K562 (cell line): ENCODE data around the gene SPTAN1. TPM values are rescaled to one million over a fixed set of nuclear protein-coding genes. Genes with fewer than 3 reads are reported as not detected.

Experiments
- ATAC-seq: fragments of 200-7000 bp; cut with Tn5 transposase; 3 replicates; pipeline ENCODE4 v1.9.1; 2020; ENCODE audit warnings: moderate library complexity
- BruUV-seq: library from RNA; stranded (reverse); fragments of 400-500 nt; replicated peaks from 2 replicates; lab custom pipeline; 2021; lab: Mats Ljungman, UMichigan
- CTCF ChIA-PET: fragments of 300-600 bp; formaldehyde crosslinking; extraction: SDS; loops from one replicate; lab custom pipeline; 2021; ENCODE audit warnings: low intra/inter-chr PET ratio; lab: Yijun Ruan, JAX
- POLR2A ChIA-PET: fragments of 300-600, 350-650 bp; sonication (Branson Sonifier 250); formaldehyde crosslinking; extraction: SDS; loops from one replicate; lab custom pipeline; 2021; ENCODE audit warnings: antibody characterized with exemption, inconsistent platforms; lab: Yijun Ruan, JAX
- DNase-seq, 4 experiments: peaks; one replicate each; pipeline versions ENCODE4 v3.0.0 to v3.0.0-alpha.2; 2011 to 2018; ENCODE audit warnings: low spot score in 3 of 4, mixed read lengths in 3 of 4; ENCODE audit errors: extremely low read depth in 1 of 4
- FAIRE-seq: peaks from 2 replicates; lab custom pipeline; 2011; peaks lifted over from hg19 to GRCh38; lab: Jason Lieb, UNC
- H2AFZ ChIP-seq: 2 replicates; pipeline ENCODE4 v1.6.0; 2011; ENCODE audit warnings: low read depth, low read length, control low read depth, inconsistent platforms
- H3K27ac ChIP-seq: fragments of 200-600 bp; 3 replicates; pipeline ENCODE4 v1.8.0; 2011; ENCODE audit warnings: low read depth, mild to moderate bottlenecking, control low read depth, inconsistent platforms, low read length, moderate library complexity, mixed read lengths; ENCODE audit errors: extremely low read depth
- H3K27me3 ChIP-seq, 2 experiments: fragments of 300-600 bp in 1 of 2; 2 replicates in 1 of 2; 3 replicates in 1 of 2; pipeline versions ENCODE4 v1.6.0 to v1.8.0; 2011; ENCODE audit warnings: inconsistent platforms in 2 of 2, low read length in 2 of 2, mild to moderate bottlenecking in 1 of 2, mixed read lengths in 1 of 2, moderate library complexity in 1 of 2; ENCODE audit not compliant: control insufficient read depth in 2 of 2, insufficient read depth in 2 of 2
- H3K36me3 ChIP-seq: fragments of 300-600 bp; 3 replicates; pipeline ENCODE4 v1.8.0; 2011; ENCODE audit warnings: mild to moderate bottlenecking, low read length, inconsistent platforms; ENCODE audit not compliant: control insufficient read depth, insufficient read depth
- H3K4me1 ChIP-seq, 2 experiments: fragments of 200-600 bp in 1 of 2; replicated peaks in 1 of 2; 2 replicates in 1 of 2; 3 replicates in 1 of 2; pipeline versions ENCODE4 v1.5.1 to v1.8.0; 2011; ENCODE audit warnings: inconsistent platforms in 2 of 2, low read length in 2 of 2, mild to moderate bottlenecking in 1 of 2, mixed read lengths in 1 of 2, moderate library complexity in 1 of 2; ENCODE audit not compliant: control insufficient read depth in 2 of 2, insufficient read depth in 2 of 2
- H3K4me2 ChIP-seq: 2 replicates; pipeline ENCODE4 v1.6.1; 2011; ENCODE audit warnings: low read length, control low read depth, inconsistent platforms, mixed read lengths; ENCODE audit not compliant: insufficient read depth
- H3K4me3 ChIP-seq: fragments of 200-600 bp; sonication (generic), shearing (Covaris generic); 2 replicates; pipeline ENCODE4 v1.5.1; 2016; ENCODE audit warnings: control low read depth, inconsistent platforms
- H3K79me2 ChIP-seq: fragments of 200-600 bp; 3 replicates; pipeline ENCODE4 v1.8.0; 2011; ENCODE audit warnings: low read length, inconsistent platforms; ENCODE audit not compliant: control insufficient read depth, insufficient read depth
- H3K9ac ChIP-seq, 2 experiments: 2 replicates each; pipeline versions ENCODE4 v1.6.0 to v1.6.1; 2011; ENCODE audit warnings: low read depth in 2 of 2, low read length in 2 of 2, control low read depth in 1 of 2, inconsistent platforms in 1 of 2, mild to moderate bottlenecking in 1 of 2, mixed read lengths in 1 of 2; ENCODE audit not compliant: insufficient read depth in 1 of 2
- H3K9me1 ChIP-seq: one replicate; pipeline ENCODE4 v1.6.0; 2011; ENCODE audit warnings: inconsistent platforms, mild to moderate bottlenecking, low read length, moderate library complexity; ENCODE audit not compliant: control insufficient read depth, insufficient read depth
- H3K9me3 ChIP-seq: replicated peaks from 2 replicates; pipeline ENCODE4 v1.5.1; 2011; ENCODE audit warnings: low read depth, low read length, inconsistent platforms; ENCODE audit not compliant: control insufficient read depth, insufficient read depth
- H4K20me1 ChIP-seq: replicated peaks from 2 replicates; pipeline ENCODE4 v1.6.1; 2011; ENCODE audit warnings: low read length, inconsistent platforms, mixed read lengths; ENCODE audit not compliant: control insufficient read depth, insufficient read depth
- CHD2 ChIP-seq: IDR thresholded peaks from 2 replicates; pipeline ENCODE4 v1.6.1; 2011; ENCODE audit warnings: low read depth, low read length
- NBN ChIP-seq: fragments of 450-650 bp; IDR thresholded peaks from 2 replicates; pipeline ENCODE4 v1.6.1; 2016; ENCODE audit warnings: low read depth, mild to moderate bottlenecking
- NR2C1 ChIP-seq, 2 experiments: fragments of 450-650 bp; IDR thresholded peaks; 2 replicates each; pipeline ENCODE4 v1.6.1; 2017; ENCODE audit warnings: mild to moderate bottlenecking in 2 of 2, antibody characterized with exemption in 1 of 2, inconsistent platforms in 1 of 2, missing compliant biosample characterization in 1 of 2, missing genetic modification characterization in 1 of 2
- SIN3A ChIP-seq, 2 experiments: fragments of 150-350 bp in 1 of 2; IDR thresholded peaks; 2 replicates each; pipeline ENCODE4 v1.6.1; 2011 to 2016; ENCODE audit warnings: borderline replicate concordance in 2 of 2, low read depth in 2 of 2, low read length in 2 of 2, mild to moderate bottlenecking in 2 of 2, moderate library complexity in 2 of 2; ENCODE audit not compliant: control insufficient read depth in 1 of 2
- ZNF668 ChIP-seq: fragments of 250-450 bp; sonication (Bioruptor Pico); IDR thresholded peaks from 2 replicates; pipeline ENCODE4 v1.8.0; 2022; ENCODE audit warnings: mild to moderate bottlenecking, inconsistent platforms
- ZNF717 ChIP-seq: fragments of 250-450 bp; sonication (Bioruptor Pico); IDR thresholded peaks from 2 replicates; pipeline ENCODE4 v1.5.0; 2021
- WGBS: fragments of 100-300 bp; shearing (Covaris generic); methylation state at CpG from one replicate; pipeline ENCODE4 v1.1.6; 2016; ENCODE audit warnings: low coverage, mixed read lengths; ENCODE audit not compliant: insufficient coverage; ENCODE audit errors: missing lambda C conversion rate; 5-methylcytosine and 5-hydroxymethylcytosine counted together
- in situ Hi-C: fragments of 300-500 bp; cut with MboI; formaldehyde crosslinking; loops from 4 replicates; pipeline ENCODE4 v1.15.0; 2018; ENCODE audit warnings: inconsistent platforms, mixed read lengths
- intact Hi-C: fragments of 100-400 bp; cut with micrococcal nuclease; formaldehyde crosslinking; loops from 2 replicates; pipeline ENCODE4 v1.14.2; 2022
- polyA plus RNA-seq, 8 experiments: library from polyadenylated mRNA; depleted of rRNA in 4 of 8; stranded (reverse) in 5 of 8; unstranded in 3 of 8; fragments of >200 nt; fragmentation: Nextera tagmentation in 2 of 8; fragmentation: Illumina TruSeq in 1 of 8; extraction: Ambion mirVana in 2 of 8; extraction: Trizol in 1 of 8; gene quantifications; 2 replicates each; pipeline versions ENCODE4 v1.2.1 to v1.2.3, GENCODE V29; 2011 to 2014; ENCODE audit warnings: inconsistent platforms in 1 of 8, missing spikeins in 1 of 8
- total RNA-seq, 7 experiments: library from RNA; depleted of rRNA in 6 of 7; stranded (reverse); fragments of >200 nt in 6 of 7; fragmentation: Illumina TruSeq in 2 of 7; extraction: Trizol in 2 of 7; gene quantifications; 2 replicates each; pipeline versions ENCODE4 v1.2.1 to v1.2.3, GENCODE V29; 2011 to 2021; ENCODE audit warnings: low replicate concordance in 1 of 7
- TF ChIP-seq, protein P1 (sequence below), 2 experiments: IDR thresholded peaks; 2 replicates each; pipeline ENCODE4 v1.6.1; 2011; ENCODE audit warnings: borderline replicate concordance in 1 of 2, control low read depth in 1 of 2, low read depth in 1 of 2, low read length in 1 of 2, mild to moderate bottlenecking in 1 of 2, mixed read lengths in 1 of 2, moderate library complexity in 1 of 2; ENCODE audit not compliant: insufficient read depth in 1 of 2, insufficient read length in 1 of 2, poor library complexity in 1 of 2, severe bottlenecking in 1 of 2; ENCODE audit errors: extremely low read depth in 1 of 2
- TF ChIP-seq, protein P2 (sequence below), 2 experiments: fragments of 450-650 bp in 1 of 2; sonication (generic) in 1 of 2; formaldehyde crosslinking in 1 of 2; IDR thresholded peaks in 1 of 2; conservative IDR thresholded peaks in 1 of 2; 2 replicates each; pipeline versions ENCODE4 v1.6.1 to v1.8.1; 2016 to 2023; ENCODE audit warnings: mild to moderate bottlenecking in 2 of 2, moderate library complexity in 2 of 2, inconsistent platforms in 1 of 2, missing genetic modification reagents in 1 of 2
- TF ChIP-seq, protein P3 (sequence below): sonication (generic); formaldehyde crosslinking; IDR thresholded peaks from 2 replicates; pipeline ENCODE4 v1.9.0; 2022; ENCODE audit warnings: mild to moderate bottlenecking, missing genetic modification reagents

SPTAN1 gene
- total and polyA plus RNA-seq, 9 of the 15 experiments (the other 6 are each of a cell fraction or from before 2014, with no cell fraction given): 1.5 to 13.5 (median 6.8) TPM

DNA sequence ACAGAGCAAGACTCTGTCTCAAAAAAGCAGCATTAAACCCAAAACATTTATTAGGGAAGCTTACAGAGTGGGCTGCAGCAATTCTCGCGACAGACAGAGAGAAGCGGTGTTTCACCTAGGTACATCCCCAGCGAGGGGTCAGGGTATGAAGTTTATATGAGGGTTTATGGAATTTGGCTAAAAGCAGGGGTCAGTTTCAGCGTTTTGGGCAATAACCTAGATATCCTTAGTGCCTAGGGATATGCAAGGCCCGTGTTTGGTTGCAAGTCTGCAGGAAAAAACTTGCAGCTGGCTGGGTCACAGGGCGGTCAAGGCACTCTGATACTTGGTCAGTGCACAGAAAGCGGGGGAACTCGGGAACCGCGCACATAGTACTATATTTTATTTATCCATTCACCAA lies 48.5 kb upstream of the SPTAN1 start:
- DNase-seq (peak in 3 of 4 experiments; percentile 33 to 58 (median 54)), FAIRE-seq (peak; percentile 32), ATAC-seq (peak; percentile 72)
- intact Hi-C loops: loop anchor here (2.0 to 10.0 kb wide), 3 partner anchors 48 to 111 kb away; partner anchors contain the start of gene SPTAN1
- Histone ChIP-seq H3K4me2 (peak overlapping the region; percentile 97), H3K4me1 (peaks cover 6 to 11% of the 10 kb centered on the region in 2 experiments; a peak in 4 of 5 replicates), H2AFZ (peak overlapping the region; percentile 98), H3K36me3 (peaks cover 44% of the 10 kb centered on the region), H3K4me3 (peak overlapping the region; percentile 69), H3K9me1 (no peaks in the 10 kb centered on the region), H4K20me1 (0 out of 2 replicates have a peak, but pooled peaks cover 3% of the 10 kb centered on the region), H3K27ac (peak overlapping the region; percentile 86), H3K27me3 (no peaks in the 10 kb centered on the region), H3K9ac (peak overlapping the region; percentile 87 to 88), H3K9me3 (no peaks in the 10 kb centered on the region), H3K79me2 (peaks cover 30% of the 10 kb centered on the region)
- CTCF ChIA-PET: interaction anchor here (0.6 kb wide), 1 partner anchor 93 kb away, joined by 3 read pairs; no protein-coding TSS in a partner anchor
- in situ Hi-C loops: no loop called here
- POLR2A ChIA-PET: interaction anchor here (0.6 to 0.8 kb wide), 4 partner anchors 9 to 120 kb away, joined by 3 to 4 read pairs (median 4); no protein-coding TSS in a partner anchor
- BruUV-seq: TSS peak; percentile 94
- 6% methylated on average over 9 of the region's 11 CpGs for WGBS
- TF ChIP-seq SIN3A (IDR thresholded peaks at IDR 0.05; ENCODE audit: borderline replicate concordance in 2 of 2, control insufficient read depth in 1 of 2, low read depth in 2 of 2, low read length in 2 of 2) (0 out of 4 replicates have a peak, but pooled peaks of 1 of the 2 experiments have one; percentile 40), CHD2 (peak; percentile 92), ZNF717 (CRISPR knock-in tag) (0 out of 2 replicates have a peak, but pooled peaks have one; percentile 10), NR2C1 (IDR thresholded peaks at IDR 0.05) (no peak), NR2C1 (tag; IDR thresholded peaks at IDR 0.05) (0 out of 2 replicates have a peak, but pooled peaks have one; percentile 10), ZNF668 (CRISPR knock-in tag) (no peak), NBN (0 out of 2 replicates have a peak, but pooled peaks have one; percentile 17)
- TF ChIP-seq, protein P1, sequence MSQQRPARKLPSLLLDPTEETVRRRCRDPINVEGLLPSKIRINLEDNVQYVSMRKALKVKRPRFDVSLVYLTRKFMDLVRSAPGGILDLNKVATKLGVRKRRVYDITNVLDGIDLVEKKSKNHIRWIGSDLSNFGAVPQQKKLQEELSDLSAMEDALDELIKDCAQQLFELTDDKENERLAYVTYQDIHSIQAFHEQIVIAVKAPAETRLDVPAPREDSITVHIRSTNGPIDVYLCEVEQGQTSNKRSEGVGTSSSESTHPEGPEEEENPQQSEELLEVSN (IDR thresholded peaks at IDR 0.05; ENCODE audit: borderline replicate concordance in 1 of 2, extremely low read depth in 1 of 2, insufficient read depth in 1 of 2, insufficient read length in 1 of 2, low read depth in 1 of 2, low read length in 1 of 2, poor library complexity in 1 of 2, severe bottlenecking in 1 of 2): peak in 1 of 2 experiments; percentile 45
- TF ChIP-seq, protein P2, sequence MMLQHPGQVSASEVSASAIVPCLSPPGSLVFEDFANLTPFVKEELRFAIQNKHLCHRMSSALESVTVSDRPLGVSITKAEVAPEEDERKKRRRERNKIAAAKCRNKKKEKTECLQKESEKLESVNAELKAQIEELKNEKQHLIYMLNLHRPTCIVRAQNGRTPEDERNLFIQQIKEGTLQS (IDR thresholded peaks at IDR 0.05): no peak
- TF ChIP-seq, protein P2 (CRISPR knock-in tag; conservative IDR thresholded peaks at IDR 0.05): 0 out of 2 replicates have a peak, but pooled peaks have one; percentile 73
- TF ChIP-seq, protein P3, sequence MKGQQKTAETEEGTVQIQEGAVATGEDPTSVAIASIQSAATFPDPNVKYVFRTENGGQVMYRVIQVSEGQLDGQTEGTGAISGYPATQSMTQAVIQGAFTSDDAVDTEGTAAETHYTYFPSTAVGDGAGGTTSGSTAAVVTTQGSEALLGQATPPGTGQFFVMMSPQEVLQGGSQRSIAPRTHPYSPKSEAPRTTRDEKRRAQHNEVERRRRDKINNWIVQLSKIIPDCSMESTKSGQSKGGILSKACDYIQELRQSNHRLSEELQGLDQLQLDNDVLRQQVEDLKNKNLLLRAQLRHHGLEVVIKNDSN: no peak
